Activated T-helper 17 cell treated with anti-CD3 and anti-CD28 coated beads, Interleukin-2, amount 50 U/mL, for 72 hours (primary cell): ENCODE data around the gene CCDC192. TPM values are rescaled to one million over a fixed set of nuclear protein-coding genes. Genes with fewer than 3 reads are reported as not detected.

Experiments
- ATAC-seq: fragments of 150-1000 bp; cut with Tn5 transposase; replicated peaks from 2 replicates; pipeline ENCODE4 v1.10.0; 2021; ENCODE audit warnings: mild to moderate bottlenecking, moderate library complexity
- H3K27ac Mint-ChIP-seq: one replicate; pipeline ENCODE4 v1.8.0; 2022; ENCODE audit warnings: mixed read lengths
- H3K27me3 Mint-ChIP-seq: one replicate; pipeline ENCODE4 v1.8.0; 2022; ENCODE audit warnings: mixed read lengths
- H3K36me3 Mint-ChIP-seq: one replicate; pipeline ENCODE4 v1.8.0; 2022; ENCODE audit warnings: low read depth, mild to moderate bottlenecking, mixed read lengths
- H3K4me1 Mint-ChIP-seq: one replicate; pipeline ENCODE4 v1.8.0; 2022; ENCODE audit warnings: mixed read lengths
- H3K4me3 Mint-ChIP-seq: one replicate; pipeline ENCODE4 v1.8.0; 2022; ENCODE audit warnings: mild to moderate bottlenecking, mixed read lengths
- H3K9me3 Mint-ChIP-seq: one replicate; pipeline ENCODE4 v1.8.0; 2022; ENCODE audit warnings: mixed read lengths
- total RNA-seq, 2 donors: library from RNA; stranded (reverse); gene quantifications; one replicate each; pipeline ENCODE4 v1.2.3, GENCODE V29; 2022

The CCDC192 gene
- total RNA-seq, 2 donors from 2014 or later: not detected

DNA sequence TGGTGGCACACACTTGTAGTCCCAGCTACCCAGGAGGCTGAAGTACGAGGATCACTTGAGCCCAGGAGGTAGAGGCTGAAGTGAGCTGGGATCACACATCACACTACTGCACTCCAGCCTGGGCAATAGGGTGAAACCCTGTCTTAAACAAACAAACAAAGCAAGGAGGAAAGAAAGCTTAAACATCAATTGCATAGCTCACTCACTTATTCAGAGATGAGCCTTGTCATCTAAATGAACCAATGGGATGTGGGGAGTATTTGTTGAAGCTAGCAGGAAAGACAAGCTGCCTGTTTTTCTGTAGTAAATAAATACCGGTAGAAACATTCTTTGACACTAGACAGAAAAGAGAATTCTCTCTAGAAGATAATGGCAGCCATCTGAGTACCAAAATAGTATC lies 219.4 kb downstream of the CCDC192 start:
- Mint-ChIP-seq H3K27ac (no peak overlapping the region), H3K4me1 (no peaks in the 10 kb centered on the region), H3K36me3 (no peaks in the 10 kb centered on the region), H3K27me3 (peaks cover 3% of the 10 kb centered on the region), H3K4me3 (no peak overlapping the region), H3K9me3 (no peaks in the 10 kb centered on the region)
- no peak for ATAC-seq

DNA sequence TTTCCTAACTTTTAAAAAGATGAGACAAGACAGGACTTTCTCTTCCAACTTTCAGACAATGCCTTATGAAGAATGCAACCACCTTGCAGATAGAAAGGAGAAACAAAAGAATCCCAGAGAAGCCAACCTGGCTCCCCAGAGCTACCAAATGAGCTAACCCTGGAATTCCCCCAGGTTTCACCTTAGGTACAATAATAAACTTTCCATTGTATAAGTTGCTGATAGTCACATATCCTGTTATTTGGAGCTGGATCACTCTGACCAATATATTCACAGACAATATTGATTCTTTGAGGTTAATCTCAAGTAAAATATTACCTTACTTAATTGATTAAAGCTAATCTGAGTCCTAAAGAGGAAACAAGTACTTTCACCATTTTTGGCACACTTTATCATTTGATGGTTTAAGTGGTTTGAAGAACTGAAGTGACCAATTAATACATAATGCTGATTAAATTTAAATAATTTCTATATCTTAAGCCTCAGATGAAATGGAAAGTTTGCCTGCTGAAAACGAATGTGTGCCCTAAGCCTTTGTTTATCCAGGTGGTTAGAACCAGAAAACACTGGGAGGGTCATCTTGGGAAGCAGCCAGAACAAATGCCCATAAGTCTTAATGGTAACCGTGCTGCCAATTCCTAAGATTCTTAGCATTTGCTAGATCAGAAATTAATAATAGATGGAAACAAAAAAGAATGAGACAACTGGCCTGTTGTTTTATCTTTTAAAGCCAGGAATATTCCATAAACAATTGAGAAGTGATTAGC lies 220.8 kb downstream of the CCDC192 start:
- Mint-ChIP-seq H3K9me3 (no peaks in the 10 kb centered on the region), H3K36me3 (no peaks in the 10 kb centered on the region), H3K4me1 (no peaks in the 10 kb centered on the region), H3K27me3 (peaks cover 3% of the 10 kb centered on the region), H3K27ac (no peak overlapping the region), H3K4me3 (no peak overlapping the region)
- no peak for ATAC-seq

DNA sequence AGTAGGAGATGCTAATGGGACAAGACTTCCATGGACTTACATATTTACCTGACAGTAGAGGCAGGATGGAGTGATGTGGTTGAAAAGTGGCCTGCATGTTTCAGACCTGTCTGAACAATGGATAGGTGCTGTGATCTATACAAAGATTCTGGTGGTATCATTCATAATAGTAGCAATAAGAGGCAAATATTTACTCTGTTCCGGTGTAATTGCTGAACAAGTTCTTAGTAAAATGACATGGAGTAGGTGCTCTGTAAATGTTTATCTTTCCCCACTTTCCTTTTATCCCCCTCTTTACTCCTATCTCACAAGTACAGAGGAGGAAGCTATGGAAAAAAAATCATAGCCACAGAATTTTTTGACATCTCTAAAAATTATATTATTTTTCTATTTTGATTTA lies 221.4 kb downstream of the CCDC192 start:
- Mint-ChIP-seq H3K4me3 (no peak overlapping the region), H3K4me1 (no peaks in the 10 kb centered on the region), H3K27ac (no peak overlapping the region), H3K9me3 (no peaks in the 10 kb centered on the region), H3K27me3 (peaks cover 3% of the 10 kb centered on the region), H3K36me3 (no peaks in the 10 kb centered on the region)
- no peak for ATAC-seq

DNA sequence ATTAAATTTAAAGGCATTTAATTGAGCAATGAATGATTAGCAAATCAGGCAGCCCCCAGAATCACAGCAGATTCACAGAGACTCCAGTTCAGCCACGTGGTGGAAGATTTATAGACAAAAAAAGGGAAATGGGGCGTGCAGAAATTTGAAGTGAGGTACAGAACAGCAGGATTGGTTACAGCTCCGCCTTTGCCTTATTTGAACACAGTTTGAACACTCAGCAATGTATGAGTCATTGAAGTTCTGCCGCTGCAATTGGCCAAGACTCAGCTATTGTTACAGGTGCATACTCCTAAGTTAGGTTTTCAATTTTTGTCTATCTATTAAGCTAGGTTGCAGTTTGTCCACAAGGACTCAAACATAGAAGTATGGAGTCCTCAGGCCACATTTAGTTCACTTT lies 222.7 kb downstream of the CCDC192 start:
- H3K36me3 Mint-ChIP-seq: no peaks in the 10 kb centered on the region
- H3K9me3 Mint-ChIP-seq: no peaks in the 10 kb centered on the region
- H3K27me3 Mint-ChIP-seq: peaks cover 3% of the 10 kb centered on the region
- no peak overlapping the region for H3K4me3 Mint-ChIP-seq
- H3K27ac Mint-ChIP-seq: no peak overlapping the region
- H3K4me1 Mint-ChIP-seq: no peaks in the 10 kb centered on the region
- no peak for ATAC-seq

DNA sequence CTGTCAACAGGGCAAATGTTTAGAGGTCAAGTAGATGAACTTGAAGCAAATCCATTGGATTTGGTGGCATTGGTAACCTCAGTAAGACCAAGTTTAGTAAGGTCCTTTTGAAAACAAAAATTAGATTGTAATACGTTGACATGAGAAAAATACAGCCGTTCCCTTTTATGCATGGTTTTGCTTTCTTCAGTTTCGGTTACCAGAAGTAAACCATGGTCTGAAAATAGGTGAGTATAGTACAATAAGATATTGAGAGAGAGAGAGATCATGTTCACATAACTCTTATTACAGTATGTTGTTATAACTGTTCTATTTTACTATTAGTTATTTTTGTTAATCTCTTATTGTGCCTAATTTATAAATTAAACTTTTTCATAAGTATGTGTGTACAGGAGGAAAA lies 223.8 kb downstream of the CCDC192 start:
- Mint-ChIP-seq H3K36me3 (no peaks in the 10 kb centered on the region), H3K27ac (no peak overlapping the region), H3K27me3 (peaks cover 3% of the 10 kb centered on the region), H3K9me3 (no peaks in the 10 kb centered on the region), H3K4me3 (no peak overlapping the region), H3K4me1 (no peaks in the 10 kb centered on the region)
- ATAC-seq: no peak

DNA sequence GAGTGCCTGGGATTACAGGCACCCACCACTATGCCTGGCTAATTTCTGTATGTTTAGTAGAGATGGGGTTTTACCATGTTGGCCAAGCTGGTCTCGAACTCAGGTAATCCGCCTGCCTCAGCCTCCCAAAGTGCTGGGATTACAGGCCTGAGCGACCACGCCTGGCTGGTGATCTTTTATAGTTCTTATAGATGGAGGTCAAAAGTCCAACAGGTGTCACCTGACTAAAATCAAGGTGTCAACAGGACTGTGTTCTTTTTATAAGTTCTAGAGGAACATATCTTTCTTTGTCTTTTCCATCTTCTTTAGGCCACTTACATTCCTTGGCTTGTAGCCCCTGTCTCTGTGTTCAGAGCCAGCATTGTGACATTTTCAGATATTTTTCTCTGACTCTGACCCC lies 224.9 kb downstream of the CCDC192 start:
- ATAC-seq: no peak
- no peak overlapping the region for H3K27ac Mint-ChIP-seq
- peaks cover 3% of the 10 kb centered on the region for H3K27me3 Mint-ChIP-seq
- no peaks in the 10 kb centered on the region for H3K36me3 Mint-ChIP-seq
- no peaks in the 10 kb centered on the region for H3K9me3 Mint-ChIP-seq
- no peak overlapping the region for H3K4me3 Mint-ChIP-seq
- H3K4me1 Mint-ChIP-seq: no peaks in the 10 kb centered on the region

DNA sequence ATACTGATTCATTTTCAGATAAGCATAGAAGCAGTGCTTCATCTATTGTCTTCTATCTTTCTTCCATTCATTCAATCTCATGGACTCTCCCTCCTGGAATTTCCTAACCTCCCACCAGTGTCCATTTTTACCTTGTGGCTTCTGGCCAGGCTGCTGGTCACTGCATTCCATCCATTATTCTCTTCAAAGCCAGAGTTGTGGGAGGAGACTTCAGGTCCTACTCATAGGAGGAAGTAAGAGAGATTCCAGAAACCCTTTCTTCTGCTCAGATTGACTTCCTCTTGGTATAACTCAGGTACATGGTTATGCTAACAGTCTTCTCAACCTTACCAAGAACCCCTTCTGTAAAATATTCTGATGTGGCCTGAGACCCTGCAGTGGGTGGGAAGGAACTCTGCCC lies 227.1 kb downstream of the CCDC192 start:
- ATAC-seq: no peak
- Mint-ChIP-seq H3K27ac (no peak overlapping the region), H3K27me3 (peaks cover 3% of the 10 kb centered on the region), H3K4me1 (no peaks in the 10 kb centered on the region), H3K9me3 (no peaks in the 10 kb centered on the region), H3K4me3 (no peak overlapping the region), H3K36me3 (no peaks in the 10 kb centered on the region)

DNA sequence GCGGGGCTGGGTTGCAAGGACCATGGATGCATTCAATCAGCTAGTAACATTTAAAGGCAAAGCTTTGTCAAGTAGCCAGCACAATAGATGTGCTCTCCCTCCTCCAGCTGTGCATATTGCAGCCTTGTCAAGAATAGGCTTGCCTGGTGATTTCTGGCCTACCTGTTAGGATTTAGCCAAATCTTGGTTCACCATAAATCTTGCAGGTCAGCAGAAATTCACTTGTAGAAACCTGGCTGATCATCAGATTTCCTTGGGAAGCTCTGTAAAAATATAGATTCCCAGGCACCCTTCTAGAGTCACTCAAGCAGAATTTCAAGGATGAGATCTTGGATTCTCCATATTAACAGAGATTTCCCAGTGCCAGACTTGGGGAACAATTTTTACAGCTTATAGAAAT lies 228.2 kb downstream of the CCDC192 start:
- no peak for ATAC-seq

DNA sequence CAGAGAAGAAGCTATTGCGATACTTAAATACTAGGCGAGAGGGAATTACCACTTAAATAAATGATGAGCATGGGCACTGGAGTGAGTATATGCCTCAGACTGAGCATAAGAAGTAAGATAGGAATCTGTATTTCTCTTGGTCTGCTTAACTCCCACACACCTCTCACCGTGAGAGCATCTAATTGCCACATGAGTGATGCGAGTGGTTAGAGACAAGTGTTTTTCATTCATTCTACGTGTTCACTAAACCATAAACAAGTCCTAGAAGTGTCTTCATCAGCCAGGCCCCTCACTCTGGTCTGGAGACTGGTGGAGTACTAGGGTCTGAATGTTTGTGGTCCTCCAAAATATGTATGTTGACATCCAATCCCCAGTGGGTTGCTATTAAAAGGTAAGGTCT lies 230.2 kb downstream of the CCDC192 start:
- no peak for ATAC-seq
- Mint-ChIP-seq H3K27me3 (no peaks in the 10 kb centered on the region), H3K4me1 (no peaks in the 10 kb centered on the region), H3K36me3 (no peaks in the 10 kb centered on the region), H3K4me3 (no peak overlapping the region), H3K9me3 (no peaks in the 10 kb centered on the region), H3K27ac (no peak overlapping the region)

More for the DNA sequence above, 228.2 kb downstream of the CCDC192 start:
- no peak overlapping the region for H3K27ac Mint-ChIP-seq
- H3K27me3 Mint-ChIP-seq: peaks cover 3% of the 10 kb centered on the region
- H3K9me3 Mint-ChIP-seq: no peaks in the 10 kb centered on the region
- H3K36me3 Mint-ChIP-seq: no peaks in the 10 kb centered on the region
- no peaks in the 10 kb centered on the region for H3K4me1 Mint-ChIP-seq
- H3K4me3 Mint-ChIP-seq: no peak overlapping the region

DNA sequence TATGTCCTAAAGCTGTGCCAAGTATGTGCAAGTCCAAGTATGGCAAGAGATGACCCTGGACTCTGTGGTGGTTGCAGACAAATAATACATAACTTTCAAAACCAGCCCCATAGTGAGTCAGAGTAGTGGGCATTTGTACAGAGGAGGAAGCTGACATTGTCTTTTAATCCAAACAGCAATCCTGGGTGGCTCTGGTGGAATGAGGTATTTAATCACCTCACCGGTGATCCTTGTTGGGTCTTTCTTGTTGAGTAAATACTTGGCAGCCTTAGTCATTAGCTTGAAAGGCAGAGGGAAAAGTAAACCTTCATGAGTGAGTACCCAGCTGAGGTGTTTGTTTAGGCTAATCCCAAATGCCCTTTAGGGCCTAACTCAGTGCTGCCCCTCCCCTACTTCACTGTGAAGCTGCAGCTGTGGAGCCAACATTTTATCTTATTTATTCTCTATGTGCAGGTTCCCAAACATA lies 231.6 kb downstream of the CCDC192 start:
- H3K27me3 Mint-ChIP-seq: no peaks in the 10 kb centered on the region
- no peak overlapping the region for H3K27ac Mint-ChIP-seq
- no peak overlapping the region for H3K4me3 Mint-ChIP-seq
- H3K9me3 Mint-ChIP-seq: no peaks in the 10 kb centered on the region
- ATAC-seq: no peak
- no peaks in the 10 kb centered on the region for H3K36me3 Mint-ChIP-seq
- no peaks in the 10 kb centered on the region for H3K4me1 Mint-ChIP-seq

DNA sequence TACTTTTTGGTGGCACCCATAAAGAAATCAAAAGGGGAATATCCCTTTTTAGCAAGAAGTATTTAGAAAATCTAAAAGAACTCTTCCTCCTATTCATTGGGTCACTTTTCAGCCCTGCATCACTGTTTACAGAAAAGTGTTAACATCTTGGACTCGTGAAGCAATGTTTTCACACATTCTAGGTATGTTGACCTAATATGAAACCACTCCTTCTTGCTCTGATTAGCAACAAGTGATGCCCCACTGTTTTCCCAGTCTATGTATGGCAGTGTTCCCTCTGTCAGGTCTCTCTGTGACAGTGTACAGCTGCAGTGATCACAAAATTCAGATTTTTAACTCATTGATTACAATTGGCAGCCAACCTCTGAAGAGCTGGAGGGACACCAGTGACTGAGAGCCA lies 232.2 kb downstream of the CCDC192 start:
- Mint-ChIP-seq H3K4me3 (no peak overlapping the region), H3K9me3 (no peaks in the 10 kb centered on the region), H3K27me3 (no peaks in the 10 kb centered on the region), H3K4me1 (no peaks in the 10 kb centered on the region), H3K27ac (no peak overlapping the region), H3K36me3 (no peaks in the 10 kb centered on the region)
- no peak for ATAC-seq

DNA sequence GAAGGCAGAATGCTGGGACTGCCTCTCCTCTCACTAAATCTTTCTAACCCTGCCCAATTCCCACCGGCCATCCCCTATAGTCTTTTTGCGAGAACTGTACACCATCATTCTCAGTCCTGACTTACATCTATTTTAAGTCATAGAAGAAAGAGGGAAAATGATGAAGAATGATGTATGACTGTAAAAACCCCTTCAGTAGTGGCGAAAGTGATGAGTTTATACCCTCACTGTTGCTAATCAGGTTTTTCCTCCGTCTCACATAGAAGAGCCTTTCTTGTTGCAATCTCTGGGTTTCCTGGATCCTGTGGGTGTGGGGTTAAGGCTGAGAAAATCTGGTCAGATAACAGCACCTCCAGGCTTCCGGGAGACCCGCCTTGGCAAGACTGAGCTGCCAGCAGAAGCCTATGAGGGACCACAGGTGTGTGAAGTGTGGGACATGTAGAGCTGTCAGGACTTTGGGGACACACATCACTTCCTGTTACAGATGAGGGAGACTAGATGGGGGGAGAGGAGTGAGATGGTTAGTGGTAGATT lies 233.3 kb downstream of the CCDC192 start:
- H3K4me1 Mint-ChIP-seq: no peaks in the 10 kb centered on the region
- peak overlapping the region; percentile 0 for H3K27ac Mint-ChIP-seq
- H3K4me3 Mint-ChIP-seq: no peak overlapping the region
- no peaks in the 10 kb centered on the region for H3K27me3 Mint-ChIP-seq
- H3K36me3 Mint-ChIP-seq: no peaks in the 10 kb centered on the region
- ATAC-seq: peak; percentile 56
- H3K9me3 Mint-ChIP-seq: no peaks in the 10 kb centered on the region

DNA sequence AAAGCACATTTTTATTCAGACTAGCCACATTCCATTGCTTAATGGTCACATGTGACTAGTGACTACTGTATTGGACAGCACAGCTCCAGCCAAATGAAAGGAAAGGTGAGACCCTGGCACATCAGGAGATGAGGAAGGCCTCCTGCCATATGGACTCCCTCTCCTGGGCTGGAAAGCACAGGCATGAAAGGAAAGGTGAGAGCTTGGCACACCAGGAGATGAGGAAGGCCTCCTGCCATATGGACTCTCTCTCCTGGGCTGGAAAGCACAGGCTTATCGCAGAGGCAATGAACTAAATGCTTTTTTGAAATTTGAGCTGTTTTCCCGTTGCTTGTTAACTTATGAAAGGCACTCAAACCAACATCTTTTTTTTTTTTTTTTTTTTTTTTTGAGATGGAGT lies 235.6 kb downstream of the CCDC192 start:
- H3K27me3 Mint-ChIP-seq: no peaks in the 10 kb centered on the region

DNA sequence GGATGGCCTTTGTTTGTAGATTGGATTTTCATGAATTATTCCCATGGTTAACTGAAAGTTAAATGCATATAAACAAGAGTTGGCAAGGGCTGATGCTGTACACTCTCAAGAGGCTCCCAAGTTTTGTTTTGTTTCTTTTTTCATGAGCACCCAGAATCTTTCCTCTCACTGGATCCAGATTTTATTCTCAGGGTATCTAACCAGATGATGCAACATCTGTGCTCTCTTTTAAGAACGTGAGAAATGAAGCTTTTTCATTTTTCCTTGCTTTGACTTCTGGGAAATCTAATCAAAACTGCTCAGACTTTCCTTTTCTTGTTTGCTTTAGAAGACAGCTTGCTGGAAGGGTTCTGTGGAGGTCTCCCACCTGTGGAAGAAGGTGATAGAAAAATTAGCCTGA lies 237.7 kb downstream of the CCDC192 start:
- Mint-ChIP-seq H3K4me1 (peaks cover 4% of the 10 kb centered on the region), H3K4me3 (no peak overlapping the region), H3K9me3 (no peaks in the 10 kb centered on the region), H3K27me3 (no peaks in the 10 kb centered on the region), H3K36me3 (no peaks in the 10 kb centered on the region), H3K27ac (no peak overlapping the region)
- ATAC-seq: no peak

More for the DNA sequence above, 235.6 kb downstream of the CCDC192 start:
- Mint-ChIP-seq H3K9me3 (no peaks in the 10 kb centered on the region), H3K36me3 (no peaks in the 10 kb centered on the region), H3K4me1 (peaks cover 4% of the 10 kb centered on the region), H3K4me3 (no peak overlapping the region), H3K27ac (no peak overlapping the region)
- no peak for ATAC-seq

DNA sequence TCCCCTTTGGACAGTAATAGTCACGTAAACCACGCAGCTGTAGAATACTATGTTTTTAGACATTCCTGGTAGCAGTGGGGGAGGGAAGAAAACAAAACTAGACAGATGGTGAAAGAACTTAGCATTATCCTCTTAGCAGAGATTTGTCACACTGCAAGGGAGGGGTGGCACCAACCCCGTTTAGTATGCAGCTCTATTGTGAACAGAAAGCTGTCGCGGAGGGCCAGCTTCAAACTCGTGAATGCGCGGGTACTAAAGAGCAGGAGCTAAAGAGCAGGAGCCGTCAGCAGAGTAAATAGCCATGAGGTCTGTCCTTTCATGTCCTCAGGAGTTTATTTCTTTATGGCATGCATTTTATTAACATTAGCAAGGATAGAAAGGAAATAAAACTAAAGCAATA lies 238.5 kb downstream of the CCDC192 start:
- peaks cover 4% of the 10 kb centered on the region for H3K4me1 Mint-ChIP-seq
- H3K36me3 Mint-ChIP-seq: no peaks in the 10 kb centered on the region
- H3K4me3 Mint-ChIP-seq: no peak overlapping the region
- no peak for ATAC-seq
- H3K27me3 Mint-ChIP-seq: no peaks in the 10 kb centered on the region
- no peak overlapping the region for H3K27ac Mint-ChIP-seq
- no peaks in the 10 kb centered on the region for H3K9me3 Mint-ChIP-seq
